HG02870 (cell line): ENCODE data around the gene ATP13A3.

ENCODE experiments used
- ATAC-seq: cut with Tn5 transposase; IDR thresholded peaks from one replicate; pipeline ENCODE4 v1.9.1; 2021; ENCODE audit warnings: mild to moderate bottlenecking, moderate library complexity; ENCODE audit not compliant: unreplicated experiment

Gene ATP13A3

DNA sequence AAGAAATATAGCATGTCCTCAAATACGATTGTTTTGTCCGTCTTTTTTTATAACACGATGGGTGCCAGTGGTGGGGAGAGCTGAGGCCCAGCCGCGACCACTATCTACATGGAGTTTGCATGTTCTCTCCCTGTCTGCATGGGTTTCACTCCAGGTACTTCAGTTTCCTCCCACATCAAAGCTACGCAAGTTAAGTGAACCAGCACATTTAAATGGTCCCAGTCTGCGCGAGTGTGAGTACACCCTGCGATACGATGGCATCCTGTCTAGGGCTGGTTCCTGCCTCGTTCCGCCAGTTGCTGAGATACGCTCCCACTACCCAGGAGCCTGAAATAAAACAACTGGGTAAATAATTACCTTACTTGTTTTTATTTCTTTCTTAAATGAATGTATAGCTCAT lies 40.6 kb downstream of the ATP13A3 start:
- ATAC-seq, result no peak

DNA sequence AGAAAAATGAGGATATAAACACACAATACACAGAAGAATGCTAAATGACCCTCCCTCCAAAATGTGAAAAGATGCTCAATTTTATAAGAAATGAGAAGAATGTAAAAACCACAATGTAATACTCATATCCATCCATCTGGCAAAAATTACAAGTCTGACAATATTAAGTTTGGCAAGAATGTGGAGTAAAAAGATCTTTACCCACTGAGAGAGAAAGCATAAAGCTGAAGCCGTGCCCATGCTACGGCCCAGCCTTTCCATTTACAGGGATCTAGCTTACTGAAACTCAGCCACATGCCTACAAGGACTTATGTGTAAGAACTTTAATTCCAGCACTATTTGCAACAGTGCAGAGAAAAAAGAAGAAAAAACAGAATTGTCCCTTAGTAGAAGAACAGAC lies 42.9 kb downstream of the ATP13A3 start:
- ATAC-seq, result no peak

DNA sequence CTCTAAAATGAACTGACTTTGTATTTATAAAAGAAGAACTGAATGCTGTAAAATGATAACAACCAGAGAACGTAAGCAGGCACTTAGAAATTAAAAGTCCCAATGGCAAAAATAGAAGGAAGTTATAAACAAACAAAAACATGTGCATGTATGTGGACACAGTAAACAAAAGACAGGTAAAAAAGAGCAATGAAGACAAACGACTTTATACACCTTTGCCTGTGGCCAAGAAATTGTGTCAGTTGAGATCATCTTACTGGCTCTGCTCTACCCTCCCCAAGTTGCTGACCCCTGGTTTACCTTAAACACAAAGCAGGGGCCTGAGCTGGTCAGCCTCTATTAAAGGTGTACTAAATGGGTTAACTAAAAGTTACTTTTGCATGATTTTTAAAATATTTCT lies 46.0 kb downstream of the ATP13A3 start:
- no peak for ATAC-seq

DNA sequence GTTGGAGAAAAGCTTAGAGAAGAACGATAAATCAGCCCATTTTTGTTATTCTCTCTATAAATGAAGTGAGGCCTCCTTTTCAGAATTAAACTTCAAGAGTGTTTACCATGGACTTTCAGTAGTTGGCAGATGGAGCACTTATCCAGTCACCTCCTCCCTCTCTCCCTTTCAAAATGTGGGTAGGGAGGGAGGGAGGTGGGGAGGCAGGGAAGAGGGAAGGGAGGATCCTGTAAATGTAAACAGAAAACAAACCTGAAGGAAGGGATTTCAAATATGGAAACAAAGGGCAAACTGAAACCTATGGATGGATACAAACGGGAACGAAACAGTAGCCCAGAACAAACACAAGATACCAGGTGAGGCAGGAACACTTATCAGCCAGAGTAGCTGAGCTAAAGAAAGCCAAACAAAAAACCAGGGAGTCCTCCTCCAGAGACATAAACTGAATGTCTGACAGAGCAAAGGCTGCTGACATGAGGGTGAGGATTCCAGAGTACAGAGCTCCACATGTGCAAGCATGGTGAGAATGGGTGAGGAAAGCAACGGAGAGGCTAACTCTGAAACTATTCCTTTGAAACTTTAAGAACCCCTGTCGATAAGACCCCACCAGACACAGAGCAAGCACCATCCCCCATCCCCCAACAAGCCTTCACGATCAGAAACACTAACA lies 46.8 kb downstream of the ATP13A3 start:
- no peak for ATAC-seq

DNA sequence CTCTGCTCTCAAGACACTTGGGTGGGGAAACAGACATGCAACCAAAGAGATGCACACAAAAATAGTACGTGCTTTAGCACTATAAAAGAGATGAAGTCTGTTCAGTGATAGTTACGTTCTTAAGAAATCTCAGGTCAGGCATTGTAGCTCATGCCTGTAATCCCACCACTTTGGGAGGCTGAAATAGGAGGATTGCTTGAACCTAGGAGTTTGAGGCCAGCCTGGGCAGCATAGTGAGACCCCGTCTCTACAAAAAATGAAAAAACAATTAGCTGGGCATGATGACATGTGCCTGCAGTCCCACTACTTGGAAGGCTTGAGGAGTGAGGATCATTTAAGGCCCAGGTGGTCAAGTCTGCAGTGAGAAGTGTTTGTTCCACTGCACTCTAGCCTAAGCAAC lies 52.3 kb downstream of the ATP13A3 start:
- no peak for ATAC-seq

DNA sequence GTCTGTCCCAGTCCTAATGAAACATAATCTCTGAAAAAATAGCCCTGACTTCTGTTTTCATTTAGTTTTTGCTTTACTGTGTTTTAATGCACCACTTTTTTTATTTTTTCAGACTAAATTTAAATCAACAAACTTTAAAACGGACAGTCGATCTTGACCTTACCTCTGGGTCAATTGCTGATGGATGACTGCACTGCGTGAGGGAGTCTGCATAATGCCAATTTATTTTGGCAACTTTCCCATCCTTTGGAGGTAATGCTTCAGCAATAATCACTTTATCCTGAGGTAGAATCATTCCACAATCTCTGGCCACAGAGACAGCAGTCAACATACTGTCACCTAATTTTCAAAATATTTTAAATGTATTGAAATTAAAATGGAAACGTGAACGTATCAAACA lies 55.2 kb downstream of the ATP13A3 start:
- no peak for ATAC-seq

DNA sequence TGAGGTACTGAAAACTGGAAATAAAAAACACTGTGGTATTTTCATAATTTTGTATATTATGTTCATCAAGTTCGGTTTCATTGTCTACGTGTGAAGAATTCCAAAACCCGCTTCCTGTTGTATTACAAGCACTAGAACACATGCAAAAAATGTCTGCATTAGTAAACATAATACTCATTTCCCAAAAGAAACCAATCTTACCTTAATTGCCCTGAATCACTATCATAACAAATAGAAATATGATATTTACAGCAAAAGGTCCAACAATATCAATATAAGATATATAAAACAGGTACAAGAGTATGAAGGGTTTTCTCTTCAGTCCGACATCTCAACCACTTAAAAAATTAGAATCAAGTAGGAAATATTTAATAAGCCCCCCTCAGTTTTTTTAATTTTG lies 61.4 kb downstream of the ATP13A3 start:
- no peak for ATAC-seq

DNA sequence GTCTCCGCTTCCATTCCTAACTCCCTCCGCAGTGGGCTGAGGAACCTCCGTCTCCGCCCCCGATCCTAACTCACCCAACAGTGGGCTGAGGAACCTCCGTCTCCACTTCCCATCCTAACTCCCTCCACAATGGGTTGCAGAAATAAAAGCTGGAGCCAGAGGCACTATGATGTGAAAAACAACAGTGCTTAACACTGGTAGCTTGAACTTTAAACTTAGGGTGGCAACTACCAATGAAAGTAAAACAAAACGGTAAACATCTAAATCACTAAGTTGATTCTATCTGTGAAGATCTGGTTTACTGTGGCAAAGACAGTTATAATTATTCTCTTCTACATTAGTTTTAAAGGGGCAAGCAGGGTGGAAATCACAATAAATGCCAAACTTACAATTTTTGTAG lies 61.8 kb downstream of the ATP13A3 start:
- no peak for ATAC-seq

DNA sequence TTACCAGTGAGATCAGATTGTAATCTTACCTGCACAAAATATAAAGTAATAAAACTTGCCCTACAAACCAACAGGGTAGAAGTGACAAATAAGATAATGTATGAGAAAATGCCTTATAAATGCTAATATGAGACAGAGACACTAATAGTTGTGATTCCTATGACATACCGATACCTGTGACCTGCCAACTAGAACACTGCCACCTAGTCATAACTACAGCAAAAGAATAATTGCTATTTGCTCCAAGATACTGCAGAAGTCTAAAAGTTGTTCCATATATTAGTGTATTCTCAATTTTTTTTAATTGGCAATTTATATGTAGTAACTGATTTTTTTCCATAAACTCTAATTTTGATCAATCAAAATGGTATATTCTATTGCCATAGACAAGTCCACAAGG lies 62.4 kb downstream of the ATP13A3 start:
- ATAC-seq, result no peak

DNA sequence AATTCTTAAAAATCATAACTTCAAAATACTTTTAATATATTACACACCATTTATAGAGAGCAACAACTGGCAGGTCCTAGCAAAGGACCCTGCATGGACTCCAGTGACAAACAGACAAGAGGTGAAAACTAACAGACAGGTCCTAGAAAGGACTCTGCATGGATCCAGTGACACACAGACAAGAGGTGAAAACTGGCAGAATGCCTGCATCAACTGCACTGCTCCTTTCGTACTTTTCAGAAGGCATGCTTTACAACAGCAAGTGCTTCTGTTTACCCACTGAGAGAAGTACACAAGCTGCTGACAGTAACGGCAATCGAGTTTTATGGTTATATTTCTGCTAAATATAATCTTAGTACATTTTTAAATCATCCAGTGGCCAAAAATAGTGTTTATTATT lies 63.5 kb downstream of the ATP13A3 start:
- no peak for ATAC-seq

DNA sequence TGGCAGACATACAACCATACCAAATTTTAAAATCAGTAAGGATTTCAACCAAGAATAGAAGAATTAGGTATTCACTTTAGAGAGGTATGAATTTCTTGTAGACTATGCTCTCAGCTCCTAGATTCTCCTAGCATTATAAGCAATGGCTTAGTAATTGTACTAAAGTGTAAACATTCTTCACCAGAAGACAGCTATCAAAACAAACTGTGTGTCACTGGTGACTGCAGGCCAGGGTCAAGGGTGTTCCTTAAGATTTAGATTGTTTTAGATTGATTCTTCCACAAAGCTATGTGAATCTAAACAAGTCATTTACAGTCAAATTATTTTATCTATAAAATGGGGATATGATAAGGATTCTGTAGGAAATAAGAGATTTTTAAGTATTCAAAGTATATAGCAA lies 64.6 kb downstream of the ATP13A3 start:
- ATAC-seq, result no peak

DNA sequence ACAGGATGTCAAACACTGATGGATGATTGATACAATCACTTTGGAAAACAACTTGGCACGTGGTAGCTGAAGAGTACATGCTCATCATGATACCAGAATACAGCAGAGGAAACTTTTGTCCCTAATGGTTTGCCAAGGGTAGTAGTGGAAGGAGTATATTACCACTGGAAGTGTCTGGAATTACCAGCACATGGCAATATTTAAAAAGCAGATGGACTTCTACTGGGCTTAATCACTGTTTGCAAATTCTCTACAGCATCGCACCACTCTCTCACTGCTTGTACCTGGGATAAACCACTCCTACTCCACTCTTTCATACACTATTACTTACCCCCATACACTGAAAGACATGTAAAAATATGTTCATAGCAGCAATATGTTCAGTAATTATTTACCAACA lies 68.1 kb downstream of the ATP13A3 start:
- no peak for ATAC-seq

DNA sequence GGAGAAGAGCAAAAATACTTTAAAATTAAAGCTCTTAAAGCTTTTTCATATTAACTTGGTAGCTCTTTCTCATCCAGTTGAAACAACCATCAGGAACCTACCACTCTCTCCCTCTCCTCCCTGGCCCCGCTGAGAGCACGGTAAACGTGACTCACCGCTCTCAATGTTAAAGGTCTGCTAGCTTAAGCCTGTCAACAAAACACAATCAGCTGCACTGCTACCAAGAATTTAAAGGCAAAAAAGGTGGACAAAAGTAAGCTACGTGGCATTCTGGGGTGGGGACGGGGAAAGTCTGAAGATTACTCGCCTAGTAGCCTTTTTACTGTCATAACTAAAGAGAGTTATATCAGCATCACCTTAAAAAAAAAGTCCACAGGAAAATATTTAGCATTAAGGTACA lies 79.4 kb downstream of the ATP13A3 start:
- no peak for ATAC-seq

DNA sequence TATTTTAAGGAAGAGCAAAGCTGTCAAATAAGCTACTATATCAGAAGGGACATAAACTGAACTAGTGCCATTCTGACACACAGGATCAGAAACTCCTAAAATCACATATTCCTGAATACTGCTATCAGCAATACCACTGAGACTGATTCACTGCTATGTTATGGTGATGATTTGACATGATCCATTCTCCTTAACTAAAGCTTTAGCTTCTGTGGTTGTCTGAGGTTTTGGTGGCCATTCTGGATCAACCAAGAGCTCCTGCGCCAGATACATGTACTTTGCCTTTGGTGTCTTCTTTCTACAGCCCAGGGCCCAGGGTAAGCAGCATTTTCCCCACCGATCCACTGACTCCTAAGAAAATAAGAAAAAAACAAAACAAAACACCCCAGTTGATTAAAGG lies 81.0 kb downstream of the ATP13A3 start:
- ATAC-seq, result no peak

DNA sequence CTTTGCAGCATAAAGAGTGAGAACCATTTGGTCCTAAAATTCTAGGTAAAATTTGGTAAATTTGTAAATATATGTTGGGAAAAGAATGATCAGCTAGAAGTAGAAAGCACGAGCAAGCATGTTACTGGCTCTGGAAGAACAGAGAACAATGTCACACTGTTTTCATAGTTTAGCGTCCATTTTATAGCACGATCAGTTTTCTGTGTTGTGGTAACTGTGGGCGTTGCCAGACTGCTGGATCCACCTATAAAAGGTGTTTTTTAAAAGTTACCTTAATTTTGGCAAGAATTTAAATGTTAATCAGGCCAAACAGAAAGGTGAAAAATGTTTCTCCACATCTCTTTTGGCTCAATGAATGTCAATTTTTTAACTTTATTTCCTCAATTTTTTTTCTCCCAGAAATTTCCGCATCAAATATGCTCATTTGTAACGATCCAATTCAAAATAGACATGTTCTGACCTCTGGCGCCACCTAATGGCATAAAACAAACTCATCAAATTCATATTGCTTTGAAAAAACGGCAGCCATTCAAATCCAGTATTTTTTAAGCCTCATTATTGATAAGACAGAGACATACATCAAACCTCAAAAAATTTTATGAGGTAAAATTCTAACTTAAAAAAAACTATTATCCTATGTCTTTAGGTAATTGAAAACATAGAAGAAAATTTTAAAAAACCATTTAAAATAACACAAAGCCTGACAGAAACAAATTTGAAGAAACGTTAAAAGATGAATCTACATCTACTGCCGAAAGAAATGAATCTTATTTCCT lies 82.2 kb downstream of the ATP13A3 start:
- no peak for ATAC-seq

DNA sequence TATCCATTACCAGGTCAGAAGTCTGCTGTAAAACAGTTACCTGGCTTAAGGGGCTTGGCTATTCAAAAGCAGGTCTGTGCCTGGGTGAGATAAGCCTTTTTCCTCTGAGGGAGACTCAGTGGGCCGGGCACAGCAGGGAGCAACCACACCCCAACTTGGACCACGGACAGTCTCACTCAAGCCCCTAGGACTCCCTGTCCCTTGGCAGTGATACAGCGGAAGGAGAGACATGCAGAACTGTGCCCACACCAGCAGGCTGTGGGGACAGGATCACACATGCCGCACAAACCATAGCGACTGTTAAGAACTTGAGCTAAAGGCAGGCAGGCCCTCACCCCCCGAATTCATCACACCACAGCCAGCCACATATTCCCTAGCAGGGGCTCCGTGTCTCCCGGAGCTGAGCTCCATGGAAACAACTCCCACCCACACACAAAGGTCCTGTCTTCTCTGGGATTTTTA lies 84.9 kb downstream of the ATP13A3 start:
- ATAC-seq, result no peak

DNA sequence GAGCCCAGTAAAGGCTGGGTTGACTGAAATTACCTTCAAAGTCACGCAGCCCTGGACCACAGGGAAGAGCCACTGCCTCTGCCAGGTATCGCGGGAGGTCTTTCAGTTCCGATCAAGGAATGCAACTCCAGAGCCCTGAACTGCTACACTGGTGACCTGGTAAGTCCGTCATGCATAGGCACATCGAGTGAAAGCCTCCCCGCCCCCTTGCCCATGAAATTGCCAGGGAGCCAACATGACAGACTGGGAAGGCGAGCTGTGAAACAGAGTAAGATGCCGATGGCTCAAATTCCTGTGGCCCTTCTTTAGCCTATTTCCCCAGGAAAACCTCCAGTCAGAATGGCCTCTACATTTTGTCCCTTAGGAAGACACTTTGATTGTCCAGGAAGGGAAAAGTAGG lies 85.5 kb downstream of the ATP13A3 start:
- no peak for ATAC-seq

DNA sequence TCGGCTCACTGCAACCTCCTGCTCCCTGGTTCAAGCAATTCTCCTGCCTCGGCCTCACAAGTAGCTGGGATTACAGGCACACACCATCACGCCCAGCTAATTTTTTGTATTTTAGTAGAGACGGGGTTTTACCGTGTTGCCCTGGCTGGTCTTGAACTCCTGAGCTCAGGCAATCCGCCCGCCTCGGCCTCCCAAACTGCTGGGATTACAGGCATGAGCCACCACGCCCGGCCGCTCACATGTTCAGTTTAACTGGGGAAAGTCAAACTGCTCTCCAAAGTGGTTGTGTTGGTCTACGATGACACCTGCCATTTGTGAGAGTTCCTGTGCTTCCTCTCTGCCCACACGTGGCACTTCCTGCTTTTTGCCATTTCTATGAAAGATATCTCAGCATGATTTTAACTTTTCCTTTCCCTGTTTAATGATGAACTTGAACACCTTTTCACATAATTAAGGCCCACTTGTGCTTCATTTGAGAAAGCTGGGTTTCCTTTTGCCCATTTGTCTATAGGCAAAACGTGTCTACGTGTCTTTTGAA lies 86.9 kb downstream of the ATP13A3 start:
- ATAC-seq, result no peak

DNA sequence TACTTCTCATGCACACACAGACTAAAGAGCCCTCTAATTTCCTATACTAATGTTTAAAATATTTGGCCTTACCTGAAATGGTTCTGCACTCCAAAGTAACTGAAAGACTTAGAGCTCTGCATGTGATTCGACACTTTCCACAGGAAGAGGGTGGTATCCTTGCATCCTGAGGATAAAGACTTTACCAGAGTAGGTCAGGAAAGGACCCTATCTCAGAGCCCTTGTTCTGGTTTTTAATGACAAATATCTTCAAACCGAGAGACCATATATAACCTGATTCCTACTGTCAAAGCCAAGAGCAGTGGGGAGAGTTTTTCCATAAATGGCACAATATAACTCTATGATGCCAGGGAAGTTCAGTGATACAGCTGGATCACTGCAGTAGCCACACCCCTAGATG lies 87.6 kb downstream of the ATP13A3 start, which contains the start of gene GP5:
Gene GP5, minus strand, starts transcription at position 101 of the 400 bp plus-strand sequence. CDS start 984 bp downstream, outside the sequence.
- ATAC-seq, result no peak

DNA sequence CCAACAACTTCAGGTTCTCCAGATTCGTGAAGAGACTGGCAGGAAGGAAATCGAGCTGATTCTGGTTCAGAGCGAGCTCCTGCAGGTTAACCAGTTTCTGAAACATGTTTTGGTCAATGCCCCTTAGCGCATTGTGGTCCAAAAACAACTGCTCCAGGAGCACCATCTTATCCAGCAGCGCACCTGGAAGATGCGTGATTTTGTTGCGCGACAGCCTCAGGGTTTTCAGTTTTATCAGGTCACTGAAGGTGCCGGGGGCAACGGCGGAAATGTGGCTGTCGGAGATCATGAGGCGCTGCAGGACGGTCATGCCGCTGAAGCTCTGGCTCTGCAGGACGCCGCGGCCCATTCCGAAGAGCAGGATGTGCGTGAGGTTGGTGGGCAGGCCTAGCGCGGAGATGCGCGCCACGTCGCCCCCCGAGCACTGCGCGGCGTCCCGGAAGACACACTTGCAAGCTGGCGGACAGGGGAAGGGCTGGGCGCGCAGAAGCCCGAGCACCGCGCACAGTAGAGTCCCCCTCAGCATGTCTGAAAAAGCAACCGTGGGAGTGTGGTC lies 89.0 kb downstream of the ATP13A3 start:
- ATAC-seq, result no peak

DNA sequence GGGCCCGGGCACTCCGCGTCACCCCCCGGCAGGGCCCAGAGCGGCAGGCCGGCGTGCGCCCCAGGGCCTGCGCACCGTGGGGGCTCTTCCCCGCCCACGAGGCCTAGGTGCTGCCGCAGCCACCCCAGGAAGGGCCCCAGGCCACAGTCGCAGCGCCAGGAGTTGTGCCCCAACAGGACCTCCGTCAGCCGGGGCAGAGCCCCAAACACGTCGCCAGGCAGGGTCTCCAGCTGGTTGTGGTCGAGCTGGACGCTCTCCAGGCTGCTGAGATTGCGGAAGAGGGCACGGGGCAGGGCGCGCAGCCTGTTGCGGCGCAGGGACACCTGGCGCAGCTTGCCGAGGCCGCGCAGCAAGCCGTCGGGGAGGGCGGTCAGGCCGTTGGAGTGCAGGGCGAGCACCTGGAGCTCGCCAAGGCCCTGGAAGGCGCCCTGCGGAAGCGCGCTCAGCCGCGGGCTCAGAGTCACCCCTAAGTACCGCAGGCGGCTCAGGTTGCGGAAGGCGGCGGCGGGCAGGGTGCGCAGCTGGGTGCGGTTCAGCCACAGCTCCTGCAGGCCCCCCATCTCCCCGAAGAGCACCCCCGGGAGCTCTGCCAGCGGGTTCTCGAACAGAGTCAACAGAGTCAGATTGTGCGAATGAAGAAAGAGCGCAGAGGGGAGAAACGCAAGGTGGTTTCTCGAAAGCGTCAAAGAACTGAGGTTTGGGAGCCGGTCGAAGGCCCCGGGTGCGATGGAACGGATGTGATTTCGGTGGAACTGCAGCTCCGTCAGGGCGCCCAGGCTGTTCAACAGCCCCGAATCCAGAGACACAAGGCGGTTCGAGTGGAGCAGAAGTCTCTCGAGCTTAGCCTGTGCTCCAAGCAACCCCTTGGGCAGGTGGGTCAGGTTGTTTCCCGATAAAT lies 89.7 kb downstream of the ATP13A3 start:
- ATAC-seq, result no peak
